ENCODE results near the gene SCCPDH. TPM values are rescaled to one million over a fixed set of nuclear protein-coding genes. Genes with fewer than 3 reads are reported as not detected.

Gene SCCPDH
- total RNA-seq, 1 experiment from 2014 or later = 10.9 TPM

DNA sequence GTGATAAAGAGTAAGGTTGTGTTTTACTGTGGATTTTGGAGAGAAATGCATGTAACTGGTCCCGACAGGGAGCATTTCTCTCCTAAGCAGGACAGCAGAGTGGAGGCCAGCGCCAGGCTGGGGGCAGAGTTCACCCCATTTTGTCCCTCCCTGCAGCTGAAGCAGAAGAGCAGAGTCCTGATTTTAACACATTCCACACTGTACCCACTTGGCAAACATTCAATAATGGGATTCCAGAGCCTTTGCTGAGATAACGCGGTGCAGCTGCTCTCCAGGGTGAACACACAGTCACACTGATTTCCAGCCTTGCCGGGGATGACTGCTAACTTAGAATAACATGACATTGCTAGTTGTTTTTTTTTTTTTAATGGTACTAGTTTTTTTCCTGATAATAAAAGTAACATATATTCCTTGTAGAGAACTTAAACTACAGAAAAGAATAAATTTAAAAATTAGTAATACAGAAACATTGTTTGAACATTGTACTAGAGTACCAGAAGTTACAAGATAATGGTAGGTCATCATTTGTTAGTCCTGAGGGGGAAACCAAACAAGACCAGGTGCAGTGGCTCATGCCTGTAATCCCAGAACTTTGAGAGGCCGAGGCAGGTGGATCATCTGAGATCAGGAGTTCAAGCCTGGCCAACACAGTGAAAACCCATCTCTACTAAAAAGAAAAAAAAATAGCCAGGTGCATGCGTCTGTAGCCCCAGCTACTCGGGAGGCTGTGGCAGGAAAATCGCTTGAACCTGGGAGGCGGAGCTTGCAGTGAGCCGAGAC, 77.2 kb downstream of the SCCPDH start:
- POLR2A ChIA-PET = no interaction called here
- Mint-ChIP-seq H3K27me3 (ENCODE audit: low read depth) (no peaks in the 10 kb centered on the region; the same call in 1 of the 2 replicates), H3K4me1 (peaks cover 7% of the 10 kb centered on the region), H3K27ac (no peak overlapping the region), H3K4me3 (no peak overlapping the region), H3K9me3 (no peaks in the 10 kb centered on the region), H3K36me3 (no peaks in the 10 kb centered on the region)
- ATAC-seq (no peak), DNase-seq (ENCODE audit: low spot score) (no peak)
- no peak for TF ChIP-seq EMX1 (CRISPR knock-in tag; IDR thresholded peaks at IDR 0.05)
- TF ChIP-seq, protein P1, sequence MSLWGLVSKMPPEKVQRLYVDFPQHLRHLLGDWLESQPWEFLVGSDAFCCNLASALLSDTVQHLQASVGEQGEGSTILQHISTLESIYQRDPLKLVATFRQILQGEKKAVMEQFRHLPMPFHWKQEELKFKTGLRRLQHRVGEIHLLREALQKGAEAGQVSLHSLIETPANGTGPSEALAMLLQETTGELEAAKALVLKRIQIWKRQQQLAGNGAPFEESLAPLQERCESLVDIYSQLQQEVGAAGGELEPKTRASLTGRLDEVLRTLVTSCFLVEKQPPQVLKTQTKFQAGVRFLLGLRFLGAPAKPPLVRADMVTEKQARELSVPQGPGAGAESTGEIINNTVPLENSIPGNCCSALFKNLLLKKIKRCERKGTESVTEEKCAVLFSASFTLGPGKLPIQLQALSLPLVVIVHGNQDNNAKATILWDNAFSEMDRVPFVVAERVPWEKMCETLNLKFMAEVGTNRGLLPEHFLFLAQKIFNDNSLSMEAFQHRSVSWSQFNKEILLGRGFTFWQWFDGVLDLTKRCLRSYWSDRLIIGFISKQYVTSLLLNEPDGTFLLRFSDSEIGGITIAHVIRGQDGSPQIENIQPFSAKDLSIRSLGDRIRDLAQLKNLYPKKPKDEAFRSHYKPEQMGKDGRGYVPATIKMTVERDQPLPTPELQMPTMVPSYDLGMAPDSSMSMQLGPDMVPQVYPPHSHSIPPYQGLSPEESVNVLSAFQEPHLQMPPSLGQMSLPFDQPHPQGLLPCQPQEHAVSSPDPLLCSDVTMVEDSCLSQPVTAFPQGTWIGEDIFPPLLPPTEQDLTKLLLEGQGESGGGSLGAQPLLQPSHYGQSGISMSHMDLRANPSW (CRISPR knock-in tag; conservative IDR thresholded peaks at IDR 0.05; ENCODE audit: low read depth) = no peak
- TF ChIP-seq, protein P2, sequence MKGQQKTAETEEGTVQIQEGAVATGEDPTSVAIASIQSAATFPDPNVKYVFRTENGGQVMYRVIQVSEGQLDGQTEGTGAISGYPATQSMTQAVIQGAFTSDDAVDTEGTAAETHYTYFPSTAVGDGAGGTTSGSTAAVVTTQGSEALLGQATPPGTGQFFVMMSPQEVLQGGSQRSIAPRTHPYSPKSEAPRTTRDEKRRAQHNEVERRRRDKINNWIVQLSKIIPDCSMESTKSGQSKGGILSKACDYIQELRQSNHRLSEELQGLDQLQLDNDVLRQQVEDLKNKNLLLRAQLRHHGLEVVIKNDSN (CRISPR knock-in tag; IDR thresholded peaks at IDR 0.05) = no peak
- CTCF ChIA-PET = no interaction called here

DNA sequence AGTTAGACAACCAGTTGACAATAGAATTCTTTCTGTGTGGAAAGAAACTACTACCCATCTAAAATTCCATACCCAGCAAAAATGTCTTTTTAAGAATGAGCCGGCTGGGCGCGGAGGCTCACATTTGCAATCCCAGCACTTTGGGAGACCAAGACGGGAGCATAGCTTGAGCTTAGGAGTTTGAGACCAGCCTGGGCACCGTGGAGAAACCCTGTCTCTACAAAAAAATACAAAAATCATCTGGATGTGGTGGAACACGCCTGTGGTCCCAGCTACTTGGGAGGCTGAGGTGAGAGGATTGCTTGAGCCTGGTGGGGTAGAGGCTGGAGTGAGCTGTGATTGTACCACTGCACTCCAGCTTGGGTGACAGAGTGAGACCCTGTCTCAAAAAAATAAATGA, 79.2 kb downstream of the SCCPDH start:
- Mint-ChIP-seq H3K36me3 (no peaks in the 10 kb centered on the region), H3K27ac (no peak overlapping the region), H3K4me3 (no peak overlapping the region), H3K9me3 (no peaks in the 10 kb centered on the region), H3K4me1 (peaks cover 16% of the 10 kb centered on the region), H3K27me3 (ENCODE audit: low read depth) (no peaks in the 10 kb centered on the region; the same call in 1 of the 2 replicates)
- ChIA-PET CTCF (no interaction called here), POLR2A (no interaction called here)
- ATAC-seq (no peak), DNase-seq (ENCODE audit: low spot score) (no peak)
- TF ChIP-seq, protein P3, sequence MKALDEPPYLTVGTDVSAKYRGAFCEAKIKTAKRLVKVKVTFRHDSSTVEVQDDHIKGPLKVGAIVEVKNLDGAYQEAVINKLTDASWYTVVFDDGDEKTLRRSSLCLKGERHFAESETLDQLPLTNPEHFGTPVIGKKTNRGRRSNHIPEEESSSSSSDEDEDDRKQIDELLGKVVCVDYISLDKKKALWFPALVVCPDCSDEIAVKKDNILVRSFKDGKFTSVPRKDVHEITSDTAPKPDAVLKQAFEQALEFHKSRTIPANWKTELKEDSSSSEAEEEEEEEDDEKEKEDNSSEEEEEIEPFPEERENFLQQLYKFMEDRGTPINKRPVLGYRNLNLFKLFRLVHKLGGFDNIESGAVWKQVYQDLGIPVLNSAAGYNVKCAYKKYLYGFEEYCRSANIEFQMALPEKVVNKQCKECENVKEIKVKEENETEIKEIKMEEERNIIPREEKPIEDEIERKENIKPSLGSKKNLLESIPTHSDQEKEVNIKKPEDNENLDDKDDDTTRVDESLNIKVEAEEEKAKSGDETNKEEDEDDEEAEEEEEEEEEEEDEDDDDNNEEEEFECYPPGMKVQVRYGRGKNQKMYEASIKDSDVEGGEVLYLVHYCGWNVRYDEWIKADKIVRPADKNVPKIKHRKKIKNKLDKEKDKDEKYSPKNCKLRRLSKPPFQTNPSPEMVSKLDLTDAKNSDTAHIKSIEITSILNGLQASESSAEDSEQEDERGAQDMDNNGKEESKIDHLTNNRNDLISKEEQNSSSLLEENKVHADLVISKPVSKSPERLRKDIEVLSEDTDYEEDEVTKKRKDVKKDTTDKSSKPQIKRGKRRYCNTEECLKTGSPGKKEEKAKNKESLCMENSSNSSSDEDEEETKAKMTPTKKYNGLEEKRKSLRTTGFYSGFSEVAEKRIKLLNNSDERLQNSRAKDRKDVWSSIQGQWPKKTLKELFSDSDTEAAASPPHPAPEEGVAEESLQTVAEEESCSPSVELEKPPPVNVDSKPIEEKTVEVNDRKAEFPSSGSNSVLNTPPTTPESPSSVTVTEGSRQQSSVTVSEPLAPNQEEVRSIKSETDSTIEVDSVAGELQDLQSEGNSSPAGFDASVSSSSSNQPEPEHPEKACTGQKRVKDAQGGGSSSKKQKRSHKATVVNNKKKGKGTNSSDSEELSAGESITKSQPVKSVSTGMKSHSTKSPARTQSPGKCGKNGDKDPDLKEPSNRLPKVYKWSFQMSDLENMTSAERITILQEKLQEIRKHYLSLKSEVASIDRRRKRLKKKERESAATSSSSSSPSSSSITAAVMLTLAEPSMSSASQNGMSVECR (CRISPR knock-in tag; IDR thresholded peaks at IDR 0.05; ENCODE audit: borderline replicate concordance) = no peak
- TF ChIP-seq ZNF138 (CRISPR knock-in tag; conservative IDR thresholded peaks at IDR 0.05) = no peak
- TF ChIP-seq, protein P4, sequence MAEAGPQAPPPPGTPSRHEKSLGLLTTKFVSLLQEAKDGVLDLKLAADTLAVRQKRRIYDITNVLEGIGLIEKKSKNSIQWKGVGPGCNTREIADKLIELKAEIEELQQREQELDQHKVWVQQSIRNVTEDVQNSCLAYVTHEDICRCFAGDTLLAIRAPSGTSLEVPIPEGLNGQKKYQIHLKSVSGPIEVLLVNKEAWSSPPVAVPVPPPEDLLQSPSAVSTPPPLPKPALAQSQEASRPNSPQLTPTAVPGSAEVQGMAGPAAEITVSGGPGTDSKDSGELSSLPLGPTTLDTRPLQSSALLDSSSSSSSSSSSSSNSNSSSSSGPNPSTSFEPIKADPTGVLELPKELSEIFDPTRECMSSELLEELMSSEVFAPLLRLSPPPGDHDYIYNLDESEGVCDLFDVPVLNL (CRISPR knock-in tag; IDR thresholded peaks at IDR 0.05; ENCODE audit: borderline replicate concordance, low read depth) = no peak
- no peak for TF ChIP-seq GABPB1 (CRISPR knock-in tag; IDR thresholded peaks at IDR 0.05)
- no peak for TF ChIP-seq NFATC4 (CRISPR knock-in tag; IDR thresholded peaks at IDR 0.05)
- TF ChIP-seq, protein P5, sequence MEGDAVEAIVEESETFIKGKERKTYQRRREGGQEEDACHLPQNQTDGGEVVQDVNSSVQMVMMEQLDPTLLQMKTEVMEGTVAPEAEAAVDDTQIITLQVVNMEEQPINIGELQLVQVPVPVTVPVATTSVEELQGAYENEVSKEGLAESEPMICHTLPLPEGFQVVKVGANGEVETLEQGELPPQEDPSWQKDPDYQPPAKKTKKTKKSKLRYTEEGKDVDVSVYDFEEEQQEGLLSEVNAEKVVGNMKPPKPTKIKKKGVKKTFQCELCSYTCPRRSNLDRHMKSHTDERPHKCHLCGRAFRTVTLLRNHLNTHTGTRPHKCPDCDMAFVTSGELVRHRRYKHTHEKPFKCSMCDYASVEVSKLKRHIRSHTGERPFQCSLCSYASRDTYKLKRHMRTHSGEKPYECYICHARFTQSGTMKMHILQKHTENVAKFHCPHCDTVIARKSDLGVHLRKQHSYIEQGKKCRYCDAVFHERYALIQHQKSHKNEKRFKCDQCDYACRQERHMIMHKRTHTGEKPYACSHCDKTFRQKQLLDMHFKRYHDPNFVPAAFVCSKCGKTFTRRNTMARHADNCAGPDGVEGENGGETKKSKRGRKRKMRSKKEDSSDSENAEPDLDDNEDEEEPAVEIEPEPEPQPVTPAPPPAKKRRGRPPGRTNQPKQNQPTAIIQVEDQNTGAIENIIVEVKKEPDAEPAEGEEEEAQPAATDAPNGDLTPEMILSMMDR (IDR thresholded peaks at IDR 0.05) = no peak
- TF ChIP-seq, protein P6, sequence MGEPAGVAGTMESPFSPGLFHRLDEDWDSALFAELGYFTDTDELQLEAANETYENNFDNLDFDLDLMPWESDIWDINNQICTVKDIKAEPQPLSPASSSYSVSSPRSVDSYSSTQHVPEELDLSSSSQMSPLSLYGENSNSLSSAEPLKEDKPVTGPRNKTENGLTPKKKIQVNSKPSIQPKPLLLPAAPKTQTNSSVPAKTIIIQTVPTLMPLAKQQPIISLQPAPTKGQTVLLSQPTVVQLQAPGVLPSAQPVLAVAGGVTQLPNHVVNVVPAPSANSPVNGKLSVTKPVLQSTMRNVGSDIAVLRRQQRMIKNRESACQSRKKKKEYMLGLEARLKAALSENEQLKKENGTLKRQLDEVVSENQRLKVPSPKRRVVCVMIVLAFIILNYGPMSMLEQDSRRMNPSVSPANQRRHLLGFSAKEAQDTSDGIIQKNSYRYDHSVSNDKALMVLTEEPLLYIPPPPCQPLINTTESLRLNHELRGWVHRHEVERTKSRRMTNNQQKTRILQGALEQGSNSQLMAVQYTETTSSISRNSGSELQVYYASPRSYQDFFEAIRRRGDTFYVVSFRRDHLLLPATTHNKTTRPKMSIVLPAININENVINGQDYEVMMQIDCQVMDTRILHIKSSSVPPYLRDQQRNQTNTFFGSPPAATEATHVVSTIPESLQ (CRISPR knock-in tag; IDR thresholded peaks at IDR 0.05) = no peak
- TF ChIP-seq, protein P7, sequence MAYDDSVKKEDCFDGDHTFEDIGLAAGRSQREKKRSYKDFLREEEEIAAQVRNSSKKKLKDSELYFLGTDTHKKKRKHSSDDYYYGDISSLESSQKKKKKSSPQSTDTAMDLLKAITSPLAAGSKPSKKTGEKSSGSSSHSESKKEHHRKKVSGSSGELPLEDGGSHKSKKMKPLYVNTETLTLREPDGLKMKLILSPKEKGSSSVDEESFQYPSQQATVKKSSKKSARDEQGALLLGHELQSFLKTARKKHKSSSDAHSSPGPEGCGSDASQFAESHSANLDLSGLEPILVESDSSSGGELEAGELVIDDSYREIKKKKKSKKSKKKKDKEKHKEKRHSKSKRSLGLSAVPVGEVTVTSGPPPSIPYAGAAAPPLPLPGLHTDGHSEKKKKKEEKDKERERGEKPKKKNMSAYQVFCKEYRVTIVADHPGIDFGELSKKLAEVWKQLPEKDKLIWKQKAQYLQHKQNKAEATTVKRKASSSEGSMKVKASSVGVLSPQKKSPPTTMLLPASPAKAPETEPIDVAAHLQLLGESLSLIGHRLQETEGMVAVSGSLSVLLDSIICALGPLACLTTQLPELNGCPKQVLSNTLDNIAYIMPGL (CRISPR knock-in tag; IDR thresholded peaks at IDR 0.05) = no peak
- TF ChIP-seq ZNF416 (CRISPR knock-in tag; IDR thresholded peaks at IDR 0.05) = no peak
- no peak for TF ChIP-seq ZNF396 (CRISPR knock-in tag; IDR thresholded peaks at IDR 0.05; ENCODE audit: borderline replicate concordance)
- no peak for TF ChIP-seq CBFB (CRISPR knock-in tag; IDR thresholded peaks at IDR 0.05; ENCODE audit: low read depth)
- TF ChIP-seq SMAD4 (CRISPR knock-in tag; IDR thresholded peaks at IDR 0.05) = no peak
- TF ChIP-seq NFE2L1 (CRISPR knock-in tag; IDR thresholded peaks at IDR 0.05) = no peak
- TF ChIP-seq ETV6 (CRISPR knock-in tag; IDR thresholded peaks at IDR 0.05) = no peak

All from WTC11 (cell line).